HEK293 (cell line): ENCODE measurements around the gene SRMS.

Experiments used
- CTCF ChIA-PET: fragments of 350-600 bp; formaldehyde crosslinking; extraction: SDS; loops from one replicate; lab custom pipeline; 2021; ENCODE audit warnings: antibody characterized with exemption; lab: Yijun Ruan, JAX
- POLR2A ChIA-PET: fragments of 300-600 bp; formaldehyde crosslinking; extraction: SDS; loops from one replicate; lab custom pipeline; 2020; ENCODE audit warnings: antibody characterized with exemption, inconsistent platforms; lab: Yijun Ruan, JAX
- H3K27ac ChIP-seq: fragments of 200-500 bp; sonication (Bioruptor generic); 2 replicates; pipeline ENCODE4 v1.5.1; 2014; ENCODE audit warnings: low read depth, low read length, control low read depth, inconsistent platforms; ENCODE audit errors: extremely low read depth
- H3K36me3 ChIP-seq, 2 experiments: fragments of 200-500 bp in 1 of 2; sonication (Bioruptor generic) in 1 of 2; 1 replicate in 1 of 2; 2 replicates in 1 of 2; pipeline ENCODE4 v1.5.1; 2014 to 2017; ENCODE audit warnings: inconsistent platforms in 2 of 2, low read length in 2 of 2; ENCODE audit not compliant: control insufficient read depth in 2 of 2, insufficient read depth in 1 of 2
- H3K4me1 ChIP-seq: fragments of 200-500 bp; sonication (Bioruptor generic); 2 replicates; pipeline ENCODE4 v1.5.1; 2014; ENCODE audit warnings: mild to moderate bottlenecking, low read length, inconsistent platforms; ENCODE audit not compliant: control insufficient read depth, insufficient read depth
- H3K4me3 ChIP-seq: 2 replicates; pipeline ENCODE4 v1.5.1; 2011; ENCODE audit warnings: low read depth, mild to moderate bottlenecking, control low read depth, low read length, moderate library complexity
- H3K9me3 ChIP-seq: fragments of 200-500 bp; sonication (Bioruptor generic); 2 replicates; pipeline ENCODE4 v1.5.1; 2014; ENCODE audit warnings: low read depth, low read length, inconsistent platforms; ENCODE audit not compliant: control insufficient read depth, insufficient read depth
- BCL11B ChIP-seq: fragments of 450-650 bp; formaldehyde crosslinking; IDR thresholded peaks from 2 replicates; pipeline ENCODE4 v1.5.1; 2016; ENCODE audit warnings: low read depth, missing biosample characterization, missing genetic modification characterization
- GLIS1 ChIP-seq: fragments of 450-650 bp; formaldehyde crosslinking; IDR thresholded peaks from 2 replicates; pipeline ENCODE4 v1.5.1; 2016; ENCODE audit warnings: missing biosample characterization, missing genetic modification characterization
- KLF10 ChIP-seq: fragments of 450-650 bp; IDR thresholded peaks from 2 replicates; pipeline ENCODE4 v1.5.1; 2018; ENCODE audit warnings: missing biosample characterization, mild to moderate bottlenecking, missing genetic modification characterization
- KLF8 ChIP-seq: fragments of 450-650 bp; formaldehyde crosslinking; IDR thresholded peaks from 2 replicates; pipeline ENCODE4 v1.5.1; 2016; ENCODE audit warnings: missing biosample characterization, missing genetic modification characterization
- REPIN1 ChIP-seq: fragments of 450-650 bp; formaldehyde crosslinking; IDR thresholded peaks from 2 replicates; pipeline ENCODE4 v1.5.1; 2017; ENCODE audit warnings: missing biosample characterization, missing genetic modification characterization, low read depth
- SETDB1 ChIP-seq: IDR thresholded peaks from one replicate; pipeline ENCODE4 v1.6.1; 2017; ENCODE audit warnings: mild to moderate bottlenecking, low read length, moderate library complexity, mixed read lengths; ENCODE audit not compliant: insufficient read length
- SP7 ChIP-seq: fragments of 450-650 bp; formaldehyde crosslinking; IDR thresholded peaks from 2 replicates; pipeline ENCODE4 v1.5.1; 2016; ENCODE audit warnings: missing biosample characterization, missing genetic modification characterization
- WT1 ChIP-seq: fragments of 450-650 bp; formaldehyde crosslinking; IDR thresholded peaks from 2 replicates; pipeline ENCODE4 v1.5.1; 2016; ENCODE audit warnings: missing biosample characterization, missing genetic modification characterization
- ZNF146 ChIP-seq: fragments of 450-650 bp; formaldehyde crosslinking; IDR thresholded peaks from 2 replicates; pipeline ENCODE4 v1.5.1; 2016; ENCODE audit warnings: missing biosample characterization, missing genetic modification characterization
- ZNF155 ChIP-seq: fragments of 450-650 bp; formaldehyde crosslinking; IDR thresholded peaks from 2 replicates; pipeline ENCODE4 v1.5.1; 2016; ENCODE audit warnings: missing biosample characterization, missing genetic modification characterization
- ZNF169 ChIP-seq: fragments of 450-650 bp; formaldehyde crosslinking; IDR thresholded peaks from 2 replicates; pipeline ENCODE4 v1.5.1; 2016; ENCODE audit warnings: missing biosample characterization, missing genetic modification characterization
- ZNF174 ChIP-seq: fragments of 450-650 bp; formaldehyde crosslinking; IDR thresholded peaks from 2 replicates; pipeline ENCODE4 v1.5.0; 2017; ENCODE audit warnings: missing biosample characterization, mild to moderate bottlenecking, missing genetic modification characterization
- ZNF214 ChIP-seq: fragments of 450-650 bp; formaldehyde crosslinking; IDR thresholded peaks from 2 replicates; pipeline ENCODE4 v1.5.1; 2017; ENCODE audit warnings: missing biosample characterization, mild to moderate bottlenecking, missing genetic modification characterization, borderline replicate concordance
- ZNF391 ChIP-seq: fragments of 450-650 bp; formaldehyde crosslinking; IDR thresholded peaks from 2 replicates; pipeline ENCODE4 v1.5.1; 2016; ENCODE audit warnings: low read depth, missing biosample characterization, missing genetic modification characterization, borderline replicate concordance
- ZNF48 ChIP-seq: fragments of 450-650 bp; formaldehyde crosslinking; IDR thresholded peaks from 2 replicates; pipeline ENCODE4 v1.5.1; 2016; ENCODE audit warnings: missing biosample characterization, missing genetic modification characterization
- ZNF514 ChIP-seq: fragments of 450-650 bp; formaldehyde crosslinking; IDR thresholded peaks from 2 replicates; pipeline ENCODE4 v1.5.1; 2016; ENCODE audit warnings: missing biosample characterization, missing genetic modification characterization
- ZNF624 ChIP-seq: fragments of 450-650 bp; formaldehyde crosslinking; IDR thresholded peaks from 2 replicates; pipeline ENCODE4 v1.5.1; 2017; ENCODE audit warnings: missing biosample characterization, missing genetic modification characterization
- ZNF747 ChIP-seq: fragments of 450-650 bp; formaldehyde crosslinking; IDR thresholded peaks from 2 replicates; pipeline ENCODE4 v1.5.1; 2016; ENCODE audit warnings: missing biosample characterization, missing genetic modification characterization
- ZSCAN30 ChIP-seq: fragments of 450-650 bp; IDR thresholded peaks from 2 replicates; pipeline ENCODE4 v1.5.1; 2018; ENCODE audit warnings: missing biosample characterization, mild to moderate bottlenecking, missing genetic modification characterization, moderate library complexity
- TF ChIP-seq, protein P1 (sequence below): fragments of 450-650 bp; formaldehyde crosslinking; IDR thresholded peaks from 2 replicates; pipeline ENCODE4 v1.5.1; 2016; ENCODE audit warnings: missing biosample characterization, missing genetic modification characterization
- TF ChIP-seq, protein P2 (sequence below): fragments of 450-650 bp; formaldehyde crosslinking; IDR thresholded peaks from 2 replicates; pipeline ENCODE4 v1.5.1; 2016; ENCODE audit warnings: missing biosample characterization, missing genetic modification characterization, low read depth

SRMS gene

DNA sequence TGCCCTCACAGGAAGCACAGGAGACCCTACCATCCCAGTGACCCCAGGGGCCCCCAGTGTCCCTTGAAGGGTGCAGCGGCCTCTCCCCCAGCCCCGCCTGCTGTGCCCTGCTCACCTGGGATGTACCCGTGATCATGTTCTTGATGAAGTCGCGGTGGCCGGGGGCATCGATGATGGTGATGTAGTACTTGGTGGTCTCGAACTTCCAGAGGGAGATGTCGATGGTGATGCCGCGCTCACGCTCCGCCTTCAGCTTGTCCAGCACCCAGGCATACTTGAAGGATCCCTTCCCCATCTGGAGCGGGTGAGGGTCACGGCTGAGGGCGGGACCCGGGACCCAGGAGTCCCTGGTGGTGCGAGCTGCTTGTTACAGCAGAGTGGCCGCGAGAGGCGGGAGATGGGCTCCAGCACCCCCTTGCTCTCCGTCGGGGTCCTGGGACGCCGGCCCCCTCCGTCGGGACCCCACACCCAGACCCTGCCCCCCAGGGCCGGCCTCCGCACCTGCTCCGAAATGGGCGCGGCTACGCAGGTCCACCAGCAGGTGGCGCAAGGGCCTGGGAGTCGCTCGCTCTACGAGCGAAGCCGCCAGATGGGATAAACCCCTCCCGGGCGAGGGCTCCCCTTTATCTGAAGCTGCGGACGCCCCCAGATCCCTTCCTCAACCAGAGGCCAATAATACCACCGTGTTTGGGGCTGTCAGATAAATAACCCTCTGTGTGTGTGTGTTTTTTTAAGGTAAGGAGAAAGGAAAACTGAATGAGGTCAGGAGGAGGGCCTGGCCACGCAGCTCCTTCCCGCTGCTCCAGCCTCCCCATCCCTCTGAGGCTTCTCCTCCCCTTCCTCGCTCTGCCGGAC lies 51.6 kb downstream of the SRMS start (continued):
- TF ChIP-seq, protein P1, sequence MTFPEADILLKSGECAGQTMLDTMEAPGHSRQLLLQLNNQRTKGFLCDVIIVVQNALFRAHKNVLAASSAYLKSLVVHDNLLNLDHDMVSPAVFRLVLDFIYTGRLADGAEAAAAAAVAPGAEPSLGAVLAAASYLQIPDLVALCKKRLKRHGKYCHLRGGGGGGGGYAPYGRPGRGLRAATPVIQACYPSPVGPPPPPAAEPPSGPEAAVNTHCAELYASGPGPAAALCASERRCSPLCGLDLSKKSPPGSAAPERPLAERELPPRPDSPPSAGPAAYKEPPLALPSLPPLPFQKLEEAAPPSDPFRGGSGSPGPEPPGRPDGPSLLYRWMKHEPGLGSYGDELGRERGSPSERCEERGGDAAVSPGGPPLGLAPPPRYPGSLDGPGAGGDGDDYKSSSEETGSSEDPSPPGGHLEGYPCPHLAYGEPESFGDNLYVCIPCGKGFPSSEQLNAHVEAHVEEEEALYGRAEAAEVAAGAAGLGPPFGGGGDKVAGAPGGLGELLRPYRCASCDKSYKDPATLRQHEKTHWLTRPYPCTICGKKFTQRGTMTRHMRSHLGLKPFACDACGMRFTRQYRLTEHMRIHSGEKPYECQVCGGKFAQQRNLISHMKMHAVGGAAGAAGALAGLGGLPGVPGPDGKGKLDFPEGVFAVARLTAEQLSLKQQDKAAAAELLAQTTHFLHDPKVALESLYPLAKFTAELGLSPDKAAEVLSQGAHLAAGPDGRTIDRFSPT (tag by site-specific recombination) = no peak
- TF ChIP-seq SP7 (tag by site-specific recombination) (0 out of 2 replicates have a peak, but pooled peaks have one; percentile 15), GLIS1 (tag by site-specific recombination) (0 out of 2 replicates have a peak, but pooled peaks have one; percentile 52), KLF8 (tag by site-specific recombination) (peak; percentile 73), ZSCAN30 (tag by site-specific recombination) (0 out of 2 replicates have a peak, but pooled peaks have one; percentile 40)

DNA sequence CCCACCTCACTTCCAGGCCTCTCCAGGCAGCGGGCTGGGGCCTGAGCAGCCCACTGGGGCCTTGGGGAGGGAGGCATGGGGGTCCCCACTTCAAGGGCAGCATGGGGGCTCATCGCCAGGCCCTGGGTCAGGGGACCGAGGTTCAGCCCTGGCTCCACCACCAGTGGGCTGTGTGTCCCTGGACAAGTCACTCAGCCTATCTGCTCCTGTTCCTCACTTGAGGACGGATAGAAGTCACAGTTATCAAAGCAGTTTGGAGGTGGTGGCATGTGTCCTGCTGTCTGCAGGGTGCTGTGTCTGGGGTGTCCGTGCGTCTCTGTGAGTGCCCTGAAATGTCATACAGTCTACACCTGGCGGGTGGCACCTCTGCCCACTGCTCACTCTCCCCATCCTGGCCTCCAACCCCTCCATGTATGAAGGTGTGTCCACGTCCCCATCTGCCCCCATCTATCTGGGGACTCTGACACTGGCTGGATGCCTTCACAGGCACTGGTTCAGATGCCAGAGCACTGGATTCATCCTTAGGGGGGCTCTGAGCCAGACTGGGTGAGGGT lies 52.3 kb downstream of the SRMS start:
- TF ChIP-seq, protein P2, sequence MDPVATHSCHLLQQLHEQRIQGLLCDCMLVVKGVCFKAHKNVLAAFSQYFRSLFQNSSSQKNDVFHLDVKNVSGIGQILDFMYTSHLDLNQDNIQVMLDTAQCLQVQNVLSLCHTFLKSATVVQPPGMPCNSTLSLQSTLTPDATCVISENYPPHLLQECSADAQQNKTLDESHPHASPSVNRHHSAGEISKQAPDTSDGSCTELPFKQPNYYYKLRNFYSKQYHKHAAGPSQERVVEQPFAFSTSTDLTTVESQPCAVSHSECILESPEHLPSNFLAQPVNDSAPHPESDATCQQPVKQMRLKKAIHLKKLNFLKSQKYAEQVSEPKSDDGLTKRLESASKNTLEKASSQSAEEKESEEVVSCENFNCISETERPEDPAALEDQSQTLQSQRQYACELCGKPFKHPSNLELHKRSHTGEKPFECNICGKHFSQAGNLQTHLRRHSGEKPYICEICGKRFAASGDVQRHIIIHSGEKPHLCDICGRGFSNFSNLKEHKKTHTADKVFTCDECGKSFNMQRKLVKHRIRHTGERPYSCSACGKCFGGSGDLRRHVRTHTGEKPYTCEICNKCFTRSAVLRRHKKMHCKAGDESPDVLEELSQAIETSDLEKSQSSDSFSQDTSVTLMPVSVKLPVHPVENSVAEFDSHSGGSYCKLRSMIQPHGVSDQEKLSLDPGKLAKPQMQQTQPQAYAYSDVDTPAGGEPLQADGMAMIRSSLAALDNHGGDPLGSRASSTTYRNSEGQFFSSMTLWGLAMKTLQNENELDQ (tag by site-specific recombination) = no peak
- TF ChIP-seq ZNF214 (tag by site-specific recombination) = no peak
- no peak for TF ChIP-seq SETDB1
- no peak for TF ChIP-seq ZNF48 (tag by site-specific recombination)
- TF ChIP-seq KLF10 = no peak
- no peak for TF ChIP-seq ZNF155
- TF ChIP-seq ZNF391 (tag by site-specific recombination) = no peak
- no peak for TF ChIP-seq ZNF146 (tag by site-specific recombination)
- no peak for TF ChIP-seq ZNF169 (tag by site-specific recombination)
- no peak for TF ChIP-seq REPIN1 (tag by site-specific recombination)
- TF ChIP-seq ZNF747 = no peak
- ChIA-PET POLR2A (no interaction called here), CTCF (interaction anchor here (0.6 to 1.7 kb wide), 3 partner anchors 17 to 54 kb away, joined by 4 to 9 read pairs (median 4); no protein-coding TSS in a partner anchor)
- H3K36me3 ChIP-seq = peaks cover 13 to 69% of the 10 kb centered on the region in 2 experiments; a peak in 2 of 3 replicates
- no peak overlapping the region for H3K27ac ChIP-seq
- H3K4me3 ChIP-seq = no peak overlapping the region
- no peaks in the 10 kb centered on the region for H3K4me1 ChIP-seq
- H3K9me3 ChIP-seq = no peaks in the 10 kb centered on the region

DNA sequence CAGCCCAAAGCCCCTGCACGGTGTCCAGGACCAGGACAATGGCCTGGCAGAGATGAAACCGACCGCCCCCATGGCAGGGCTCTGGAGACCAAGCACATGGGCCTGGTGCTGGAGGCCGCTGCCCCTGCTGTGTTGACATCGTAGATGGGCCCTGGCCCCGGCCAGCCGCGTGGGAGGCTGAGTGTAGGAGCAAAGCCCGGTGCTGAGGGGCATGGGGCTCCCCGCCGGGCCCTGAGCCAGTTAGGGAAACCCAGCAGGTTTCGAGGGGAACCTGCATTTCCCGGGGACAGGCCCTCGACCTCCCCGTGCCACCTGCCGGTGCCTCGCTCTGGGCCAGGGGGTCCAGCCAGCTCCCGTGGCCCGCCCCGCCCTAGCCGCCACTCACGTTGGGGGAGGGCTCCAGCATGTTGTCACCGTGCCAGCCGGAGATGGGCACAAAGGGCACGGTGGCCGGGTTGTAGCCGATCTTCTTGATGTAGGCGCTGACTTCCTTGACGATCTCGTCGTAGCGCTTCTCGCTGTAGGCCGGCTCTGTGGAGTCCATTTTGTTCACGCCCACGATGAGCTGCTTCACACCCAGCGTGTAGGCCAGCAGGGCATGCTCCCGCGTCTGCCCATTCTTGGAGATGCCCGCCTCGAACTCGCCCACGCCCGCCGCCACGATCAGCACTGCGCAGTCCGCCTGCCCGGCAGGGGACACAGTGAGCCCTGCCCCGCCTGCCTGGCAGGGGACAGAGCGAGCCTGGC lies 53.0 kb downstream of the SRMS start:
- H3K36me3 ChIP-seq = peaks cover 13 to 70% of the 10 kb centered on the region in 2 experiments; a peak in 2 of 3 replicates
- CTCF ChIA-PET = no interaction called here
- TF ChIP-seq ZNF624 (no peak), WT1 (tag by site-specific recombination) (no peak), ZNF48 (tag by site-specific recombination) (no peak), BCL11B (tag by site-specific recombination) (no peak), ZNF174 (tag by site-specific recombination) (no peak), ZNF514 (tag by site-specific recombination) (no peak)
- TF ChIP-seq, protein P1 (tag by site-specific recombination) = peak; percentile 35; the same call in 1 of the 2 replicates
- TF ChIP-seq, all 188 proteins: peak for 1
- H3K4me3 ChIP-seq = no peak overlapping the region
- POLR2A ChIA-PET = interaction anchor here (1.2 kb wide), 1 partner anchor 26 kb away, joined by 3 read pairs; the partner anchor contains the start of gene PPDPF
- H3K4me1 ChIP-seq = no peaks in the 10 kb centered on the region
- H3K27ac ChIP-seq = no peak overlapping the region
- no peaks in the 10 kb centered on the region for H3K9me3 ChIP-seq
